ENCODE results near the gene FST. TPM values are rescaled to one million over a fixed set of nuclear protein-coding genes. Genes with fewer than 3 reads are reported as not detected.

Gene FST
- total RNA-seq, 2 donors from 2014 or later = 6.0 to 8.4 TPM

DNA sequence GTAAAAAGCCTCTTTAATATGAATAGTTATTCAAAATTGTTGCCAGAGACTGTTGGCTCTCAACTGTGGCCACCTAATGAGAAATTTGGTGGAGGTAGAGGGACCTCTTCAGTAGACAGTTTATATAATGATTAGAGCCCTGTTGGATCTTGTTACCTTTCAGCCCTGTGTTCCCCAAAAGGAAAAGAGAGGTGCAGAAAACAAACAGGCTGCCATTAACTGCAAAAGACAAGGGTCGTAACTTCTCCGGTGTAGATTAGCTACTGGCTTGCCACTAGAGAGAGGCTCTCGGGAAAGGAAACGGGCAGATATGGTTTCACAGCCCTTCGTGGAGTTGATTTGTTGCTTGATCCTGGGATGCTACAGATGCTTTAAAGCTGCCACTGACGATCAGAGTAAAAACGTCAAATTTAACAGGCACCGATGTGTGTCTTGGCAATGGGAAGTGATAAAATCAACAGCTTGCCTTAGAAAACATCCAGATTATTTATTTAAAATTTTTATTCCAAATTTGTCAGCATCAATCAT, 7.8 kb downstream of the FST start:
- Histone ChIP-seq H3K9me3 (no peaks in the 10 kb centered on the region), H3K27ac (no peak overlapping the region), H3K36me3 (no peaks in the 10 kb centered on the region), H3K4me3 (no peak overlapping the region), H3K4me1 (replicated peaks) (no peaks in the 10 kb centered on the region), H3K27me3 (replicated peaks; ENCODE audit: insufficient read depth) (no peaks in the 10 kb centered on the region)
- DNase-seq (ENCODE audit: low spot score) = no peak
- TF ChIP-seq POLR2AphosphoS5 (IDR thresholded peaks at IDR 0.05) (no peak), POLR2A (IDR thresholded peaks at IDR 0.05) (no peak)
- TF ChIP-seq, protein P1, sequence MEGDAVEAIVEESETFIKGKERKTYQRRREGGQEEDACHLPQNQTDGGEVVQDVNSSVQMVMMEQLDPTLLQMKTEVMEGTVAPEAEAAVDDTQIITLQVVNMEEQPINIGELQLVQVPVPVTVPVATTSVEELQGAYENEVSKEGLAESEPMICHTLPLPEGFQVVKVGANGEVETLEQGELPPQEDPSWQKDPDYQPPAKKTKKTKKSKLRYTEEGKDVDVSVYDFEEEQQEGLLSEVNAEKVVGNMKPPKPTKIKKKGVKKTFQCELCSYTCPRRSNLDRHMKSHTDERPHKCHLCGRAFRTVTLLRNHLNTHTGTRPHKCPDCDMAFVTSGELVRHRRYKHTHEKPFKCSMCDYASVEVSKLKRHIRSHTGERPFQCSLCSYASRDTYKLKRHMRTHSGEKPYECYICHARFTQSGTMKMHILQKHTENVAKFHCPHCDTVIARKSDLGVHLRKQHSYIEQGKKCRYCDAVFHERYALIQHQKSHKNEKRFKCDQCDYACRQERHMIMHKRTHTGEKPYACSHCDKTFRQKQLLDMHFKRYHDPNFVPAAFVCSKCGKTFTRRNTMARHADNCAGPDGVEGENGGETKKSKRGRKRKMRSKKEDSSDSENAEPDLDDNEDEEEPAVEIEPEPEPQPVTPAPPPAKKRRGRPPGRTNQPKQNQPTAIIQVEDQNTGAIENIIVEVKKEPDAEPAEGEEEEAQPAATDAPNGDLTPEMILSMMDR (IDR thresholded peaks at IDR 0.05) = no peak
- 36% methylated on average over 8 of the region's 8 CpGs for WGBS
- intact Hi-C loops (cut with DNase I) = loop anchor here (10.0 kb wide), 1 partner anchor 647 kb away; no protein-coding TSS in a partner anchor

DNA sequence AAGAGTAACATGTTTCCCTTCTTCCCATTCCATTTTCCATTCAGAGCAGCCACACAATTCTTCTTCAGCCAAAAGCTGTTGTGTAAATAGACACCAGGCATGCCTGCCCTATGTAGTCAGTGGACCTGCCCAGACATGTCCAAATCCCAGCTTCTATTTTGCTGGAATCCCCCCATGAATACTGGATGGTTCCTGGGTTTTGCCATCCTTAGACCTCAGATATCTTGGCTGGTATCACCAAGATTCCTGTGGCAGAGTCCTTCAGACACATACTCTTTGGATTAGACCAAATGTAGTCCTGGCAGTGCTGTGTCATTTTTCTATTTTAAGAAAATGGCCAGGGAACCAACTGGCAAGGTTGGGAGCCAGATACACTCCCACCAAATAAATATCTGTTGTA, 10.3 kb downstream of the FST start:
- H3K27me3 ChIP-seq (replicated peaks; ENCODE audit: insufficient read depth) = no peaks in the 10 kb centered on the region
- H3K36me3 ChIP-seq = no peaks in the 10 kb centered on the region
- H3K4me3 ChIP-seq = no peak overlapping the region
- intact Hi-C loops (cut with DNase I) = no loop called here
- no peaks in the 10 kb centered on the region for H3K9me3 ChIP-seq
- no peak for DNase-seq (ENCODE audit: low spot score)
- no peak overlapping the region for H3K27ac ChIP-seq
- H3K4me1 ChIP-seq (replicated peaks) = no peaks in the 10 kb centered on the region
- TF ChIP-seq POLR2A (IDR thresholded peaks at IDR 0.05) (no peak), POLR2AphosphoS5 (IDR thresholded peaks at IDR 0.05) (no peak)
- TF ChIP-seq, protein P1 (IDR thresholded peaks at IDR 0.05) = no peak

DNA sequence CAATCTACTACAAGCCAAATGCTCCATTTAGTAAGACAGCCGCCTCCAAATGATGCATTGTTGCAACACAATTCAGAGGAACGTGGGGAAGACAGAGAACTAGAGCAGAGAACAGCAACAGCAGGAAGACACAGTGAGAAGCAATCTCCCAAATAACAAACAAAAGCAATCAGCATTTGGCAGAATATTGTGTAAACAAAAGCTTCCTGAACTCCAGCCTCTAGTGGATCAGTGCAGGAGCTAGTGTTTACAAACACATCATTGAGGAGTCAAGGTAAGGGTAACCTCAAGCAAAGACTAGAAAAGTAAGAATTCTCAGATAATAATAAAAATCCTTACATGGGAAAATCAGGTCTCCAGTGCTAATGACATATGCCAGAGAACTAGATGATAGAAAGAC, 20.6 kb downstream of the FST start:
- Histone ChIP-seq H3K9me3 (no peaks in the 10 kb centered on the region), H3K4me1 (replicated peaks) (no peaks in the 10 kb centered on the region), H3K4me3 (no peak overlapping the region), H3K36me3 (no peaks in the 10 kb centered on the region), H3K27me3 (replicated peaks; ENCODE audit: insufficient read depth) (no peaks in the 10 kb centered on the region), H3K27ac (no peak overlapping the region)
- intact Hi-C loops (cut with DNase I) = no loop called here
- 31% methylated on average over 2 of the region's 2 CpGs for WGBS
- no peak for TF ChIP-seq POLR2A (IDR thresholded peaks at IDR 0.05)
- TF ChIP-seq POLR2AphosphoS5 (IDR thresholded peaks at IDR 0.05) = no peak
- TF ChIP-seq, protein P1 (IDR thresholded peaks at IDR 0.05) = no peak
- no peak for DNase-seq (ENCODE audit: low spot score)

DNA sequence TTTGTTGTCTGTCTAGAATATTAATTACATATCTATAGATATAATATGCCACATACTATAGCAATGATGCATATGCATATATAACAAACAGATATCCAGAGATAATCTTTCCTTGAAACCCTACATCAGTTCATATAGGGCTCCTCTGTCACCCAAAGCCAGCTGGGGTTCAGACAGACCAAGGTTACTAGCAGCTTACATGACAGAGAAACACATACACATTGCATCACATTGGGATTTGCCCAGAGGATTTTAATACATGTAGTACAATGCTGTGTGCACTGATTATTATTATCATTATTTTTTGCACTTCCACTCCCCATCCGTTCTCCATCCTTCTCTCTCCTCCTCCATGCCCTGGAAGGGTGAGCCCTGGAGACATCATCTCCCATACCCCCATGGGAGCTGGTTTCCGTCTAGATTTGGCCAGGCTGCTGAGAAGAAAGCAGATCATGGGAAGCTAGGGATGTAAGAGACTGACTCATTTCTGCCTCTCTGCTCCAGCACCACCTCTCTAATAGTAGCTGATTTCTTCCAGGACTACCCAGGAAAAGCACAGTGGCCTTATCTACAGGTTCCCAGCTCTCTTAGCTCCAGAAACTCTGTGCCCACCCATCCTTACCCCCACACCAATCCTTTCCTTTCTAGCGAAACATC, 23.3 kb downstream of the FST start:
- Histone ChIP-seq H3K27me3 (replicated peaks; ENCODE audit: insufficient read depth) (no peaks in the 10 kb centered on the region), H3K36me3 (no peaks in the 10 kb centered on the region), H3K4me1 (replicated peaks) (no peaks in the 10 kb centered on the region), H3K9me3 (no peaks in the 10 kb centered on the region), H3K27ac (no peak overlapping the region), H3K4me3 (no peak overlapping the region)
- DNase-seq (ENCODE audit: low spot score) = no peak
- 60% methylated on average over 3 of the region's 3 CpGs for WGBS
- intact Hi-C loops (cut with DNase I) = no loop called here
- TF ChIP-seq, protein P1 (IDR thresholded peaks at IDR 0.05) = no peak
- no peak for TF ChIP-seq POLR2AphosphoS5 (IDR thresholded peaks at IDR 0.05)
- no peak for TF ChIP-seq POLR2A (IDR thresholded peaks at IDR 0.05)

DNA sequence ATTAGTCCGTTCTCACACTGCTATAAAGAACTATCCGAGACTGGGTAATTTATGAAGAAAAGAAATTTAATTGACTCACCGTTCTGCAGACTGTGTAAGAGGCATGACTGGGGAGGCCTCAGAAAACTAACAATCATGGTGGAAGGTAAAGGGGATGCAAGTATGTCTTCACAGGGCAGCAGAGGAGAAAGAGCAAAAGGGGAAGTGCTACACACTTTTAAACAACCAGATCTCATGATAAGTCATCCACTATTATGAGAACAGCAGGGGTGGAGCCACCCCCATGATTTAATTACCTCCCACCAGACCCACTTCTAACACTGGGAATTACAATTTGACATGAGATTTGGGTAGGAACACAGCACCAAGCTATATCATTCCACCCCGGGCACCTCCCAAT, 26.6 kb downstream of the FST start:
- no peak overlapping the region for H3K4me3 ChIP-seq
- H3K36me3 ChIP-seq = no peaks in the 10 kb centered on the region
- no peak for DNase-seq (ENCODE audit: low spot score)
- H3K27me3 ChIP-seq (replicated peaks; ENCODE audit: insufficient read depth) = no peaks in the 10 kb centered on the region
- no peaks in the 10 kb centered on the region for H3K9me3 ChIP-seq
- 94% methylated on average over 4 of the region's 4 CpGs for WGBS
- TF ChIP-seq POLR2AphosphoS5 (IDR thresholded peaks at IDR 0.05) = no peak
- TF ChIP-seq, protein P1 (IDR thresholded peaks at IDR 0.05) = no peak
- TF ChIP-seq POLR2A (IDR thresholded peaks at IDR 0.05) = no peak
- intact Hi-C loops (cut with DNase I) = no loop called here
- no peaks in the 10 kb centered on the region for H3K4me1 ChIP-seq (replicated peaks)
- H3K27ac ChIP-seq = no peak overlapping the region

Data from prostate gland (tissue), 2 donors.